Measurements from ENCODE around the gene GCC2. TPM values are rescaled to one million over a fixed set of nuclear protein-coding genes. Genes with fewer than 3 reads are reported as not detected.

Gene GCC2, protein sequence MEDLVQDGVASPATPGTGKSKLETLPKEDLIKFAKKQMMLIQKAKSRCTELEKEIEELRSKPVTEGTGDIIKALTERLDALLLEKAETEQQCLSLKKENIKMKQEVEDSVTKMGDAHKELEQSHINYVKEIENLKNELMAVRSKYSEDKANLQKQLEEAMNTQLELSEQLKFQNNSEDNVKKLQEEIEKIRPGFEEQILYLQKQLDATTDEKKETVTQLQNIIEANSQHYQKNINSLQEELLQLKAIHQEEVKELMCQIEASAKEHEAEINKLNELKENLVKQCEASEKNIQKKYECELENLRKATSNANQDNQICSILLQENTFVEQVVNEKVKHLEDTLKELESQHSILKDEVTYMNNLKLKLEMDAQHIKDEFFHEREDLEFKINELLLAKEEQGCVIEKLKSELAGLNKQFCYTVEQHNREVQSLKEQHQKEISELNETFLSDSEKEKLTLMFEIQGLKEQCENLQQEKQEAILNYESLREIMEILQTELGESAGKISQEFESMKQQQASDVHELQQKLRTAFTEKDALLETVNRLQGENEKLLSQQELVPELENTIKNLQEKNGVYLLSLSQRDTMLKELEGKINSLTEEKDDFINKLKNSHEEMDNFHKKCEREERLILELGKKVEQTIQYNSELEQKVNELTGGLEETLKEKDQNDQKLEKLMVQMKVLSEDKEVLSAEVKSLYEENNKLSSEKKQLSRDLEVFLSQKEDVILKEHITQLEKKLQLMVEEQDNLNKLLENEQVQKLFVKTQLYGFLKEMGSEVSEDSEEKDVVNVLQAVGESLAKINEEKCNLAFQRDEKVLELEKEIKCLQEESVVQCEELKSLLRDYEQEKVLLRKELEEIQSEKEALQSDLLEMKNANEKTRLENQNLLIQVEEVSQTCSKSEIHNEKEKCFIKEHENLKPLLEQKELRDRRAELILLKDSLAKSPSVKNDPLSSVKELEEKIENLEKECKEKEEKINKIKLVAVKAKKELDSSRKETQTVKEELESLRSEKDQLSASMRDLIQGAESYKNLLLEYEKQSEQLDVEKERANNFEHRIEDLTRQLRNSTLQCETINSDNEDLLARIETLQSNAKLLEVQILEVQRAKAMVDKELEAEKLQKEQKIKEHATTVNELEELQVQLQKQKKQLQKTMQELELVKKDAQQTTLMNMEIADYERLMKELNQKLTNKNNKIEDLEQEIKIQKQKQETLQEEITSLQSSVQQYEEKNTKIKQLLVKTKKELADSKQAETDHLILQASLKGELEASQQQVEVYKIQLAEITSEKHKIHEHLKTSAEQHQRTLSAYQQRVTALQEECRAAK (N-terminal part only)
- 10 to 100 TPM; 39.0 to 44.1 TPM for total RNA-seq

DNA sequence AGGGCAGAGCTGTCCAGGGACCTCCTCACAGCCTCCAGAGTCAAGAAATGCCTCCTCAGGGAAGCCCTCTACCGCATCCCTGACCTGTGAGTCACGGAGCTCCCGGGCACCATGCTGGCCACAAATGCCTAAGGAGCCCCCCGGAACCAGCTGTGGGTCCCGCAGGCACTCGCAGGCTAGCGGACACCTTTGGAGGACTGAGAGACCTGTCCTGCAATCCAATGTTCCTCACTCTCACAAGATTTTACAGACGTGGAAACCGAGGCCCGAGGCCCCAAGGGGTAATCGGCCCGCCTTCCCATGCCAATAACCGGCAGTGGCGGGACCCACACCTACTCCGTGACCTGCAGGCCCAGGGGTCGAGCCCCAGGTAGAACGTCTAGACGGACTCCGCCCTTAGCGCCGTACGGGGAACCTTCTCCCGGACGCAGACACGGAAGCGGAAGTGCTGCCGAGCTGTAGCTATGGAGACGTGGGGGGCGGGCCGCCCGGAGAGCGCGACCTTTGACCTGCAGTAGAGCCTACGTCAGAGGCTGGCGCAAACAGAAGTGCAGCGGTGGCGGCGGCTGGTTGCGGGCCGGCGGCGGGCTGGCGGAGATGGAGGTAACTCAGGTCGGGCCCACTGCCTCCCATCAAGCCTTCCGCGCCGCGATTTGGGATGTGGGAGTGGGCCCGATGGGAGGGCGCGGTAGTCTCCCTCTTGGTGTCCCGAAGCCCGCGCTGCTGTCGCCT lies at the start of gene GCC2:
GCC2 (plus strand) TSS at position 529 of the 732 bp plus-strand sequence; CDS start at position 598, 69 bp downstream.
- H3K36me3 Mint-ChIP-seq (ENCODE audit: low read depth): peaks cover 19% of the 10 kb centered on the region
- ATAC-seq: peak; percentile 98
- ChIA-PET CTCF (interaction anchor here (0.7 to 1.3 kb wide), 2 partner anchors 136 to 187 kb away, joined by 3 read pairs; no protein-coding TSS in a partner anchor), POLR2A (interaction anchor here (1.0 to 1.5 kb wide), 7 partner anchors 10 to 89 kb away, joined by 3 to 6 read pairs (median 3); partner anchors contain the start of gene LIMS1)
- peak; percentile 98 for DNase-seq
- H3K4me3 Mint-ChIP-seq: peak within 1 kb of the TSS; percentile 92
- intact Hi-C loops (cut with micrococcal nuclease): no loop called here
- TF ChIP-seq, protein P1, sequence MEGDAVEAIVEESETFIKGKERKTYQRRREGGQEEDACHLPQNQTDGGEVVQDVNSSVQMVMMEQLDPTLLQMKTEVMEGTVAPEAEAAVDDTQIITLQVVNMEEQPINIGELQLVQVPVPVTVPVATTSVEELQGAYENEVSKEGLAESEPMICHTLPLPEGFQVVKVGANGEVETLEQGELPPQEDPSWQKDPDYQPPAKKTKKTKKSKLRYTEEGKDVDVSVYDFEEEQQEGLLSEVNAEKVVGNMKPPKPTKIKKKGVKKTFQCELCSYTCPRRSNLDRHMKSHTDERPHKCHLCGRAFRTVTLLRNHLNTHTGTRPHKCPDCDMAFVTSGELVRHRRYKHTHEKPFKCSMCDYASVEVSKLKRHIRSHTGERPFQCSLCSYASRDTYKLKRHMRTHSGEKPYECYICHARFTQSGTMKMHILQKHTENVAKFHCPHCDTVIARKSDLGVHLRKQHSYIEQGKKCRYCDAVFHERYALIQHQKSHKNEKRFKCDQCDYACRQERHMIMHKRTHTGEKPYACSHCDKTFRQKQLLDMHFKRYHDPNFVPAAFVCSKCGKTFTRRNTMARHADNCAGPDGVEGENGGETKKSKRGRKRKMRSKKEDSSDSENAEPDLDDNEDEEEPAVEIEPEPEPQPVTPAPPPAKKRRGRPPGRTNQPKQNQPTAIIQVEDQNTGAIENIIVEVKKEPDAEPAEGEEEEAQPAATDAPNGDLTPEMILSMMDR (IDR thresholded peaks at IDR 0.05): no peak
- no peaks in the 10 kb centered on the region for H3K9me3 Mint-ChIP-seq
- no peaks in the 10 kb centered on the region for H3K27me3 Mint-ChIP-seq
- H3K4me1 Mint-ChIP-seq (ENCODE audit: low read depth): peaks cover 33% of the 10 kb centered on the region
- H3K27ac Mint-ChIP-seq: peak within 1 kb of the TSS; percentile 93

DNA sequence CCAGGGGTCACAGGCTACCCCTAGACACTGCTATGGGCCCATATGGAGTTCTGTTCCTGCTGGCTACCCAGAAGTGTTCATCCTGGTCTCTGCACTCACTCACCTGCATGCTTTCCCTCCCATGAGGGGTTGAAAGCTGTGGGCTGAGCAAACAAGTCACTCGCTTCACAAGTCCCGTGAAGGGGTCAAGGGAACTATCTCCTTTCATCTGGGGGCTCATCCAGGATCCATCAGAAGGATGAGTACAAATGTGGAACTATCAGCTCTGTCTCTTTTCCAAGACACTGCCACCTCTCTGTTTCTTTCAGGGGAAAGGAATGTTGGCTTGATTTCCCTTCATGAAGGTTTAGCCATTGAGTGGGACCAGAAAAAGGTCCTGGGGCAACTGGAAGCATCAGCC lies 49.5 kb upstream of the GCC2 start:
- no peak for DNase-seq
- ChIA-PET POLR2A (no interaction called here), CTCF (no interaction called here)
- Mint-ChIP-seq H3K27me3 (no peaks in the 10 kb centered on the region), H3K9me3 (peaks cover 24% of the 10 kb centered on the region), H3K27ac (no peak overlapping the region), H3K4me3 (no peak overlapping the region), H3K36me3 (ENCODE audit: low read depth) (peaks cover 1% of the 10 kb centered on the region), H3K4me1 (ENCODE audit: low read depth) (no peaks in the 10 kb centered on the region)
- TF ChIP-seq, protein P1 (IDR thresholded peaks at IDR 0.05): no peak
- ATAC-seq: no peak
- intact Hi-C loops (cut with micrococcal nuclease): no loop called here

DNA sequence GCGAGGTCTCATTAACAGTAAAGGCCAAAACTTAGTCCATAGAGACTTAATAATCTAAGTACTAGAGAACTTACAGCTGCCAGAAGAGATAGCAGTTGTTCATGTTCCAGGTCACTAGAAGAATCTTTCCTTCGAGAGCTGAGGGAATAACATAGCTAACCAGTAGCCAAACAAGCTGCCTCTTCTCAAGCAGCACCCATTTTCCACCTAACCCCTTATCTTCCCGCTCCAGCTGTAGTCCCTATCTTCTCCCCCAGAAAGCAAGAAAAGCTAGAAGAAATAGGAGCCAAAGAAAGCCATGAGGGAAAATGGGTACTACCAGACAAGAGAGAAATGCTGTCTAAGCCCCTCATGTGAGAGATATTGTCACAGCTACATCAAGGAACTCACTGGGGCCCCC lies 47.2 kb upstream of the GCC2 start:
- intact Hi-C loops (cut with micrococcal nuclease): no loop called here
- ChIA-PET POLR2A (no interaction called here), CTCF (no interaction called here)
- Mint-ChIP-seq H3K27ac (no peak overlapping the region), H3K36me3 (ENCODE audit: low read depth) (peaks cover 3% of the 10 kb centered on the region), H3K27me3 (peaks cover 2% of the 10 kb centered on the region), H3K9me3 (peaks cover 38% of the 10 kb centered on the region), H3K4me1 (ENCODE audit: low read depth) (no peaks in the 10 kb centered on the region), H3K4me3 (no peak overlapping the region)
- TF ChIP-seq, protein P1 (IDR thresholded peaks at IDR 0.05): no peak
- DNase-seq (no peak), ATAC-seq (no peak)

DNA sequence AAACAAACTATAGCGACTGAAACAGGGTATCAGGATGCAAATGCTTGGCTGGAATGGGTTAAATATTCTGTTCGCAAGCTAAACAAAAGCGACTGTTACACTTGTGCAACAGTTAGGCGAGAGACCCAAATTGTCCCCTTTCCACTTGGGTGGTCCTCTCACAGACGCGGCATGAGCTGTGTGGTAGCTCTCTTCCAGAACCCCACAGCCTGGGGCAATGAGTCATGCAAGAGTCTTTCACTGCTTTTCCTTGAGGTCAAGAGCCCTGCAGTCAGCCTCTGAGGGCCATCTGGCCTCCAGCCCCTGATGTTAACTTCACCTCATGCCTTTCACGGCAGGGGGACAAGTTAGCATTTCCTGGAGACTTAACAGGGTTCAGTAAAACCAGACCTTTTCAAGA lies 45.5 kb upstream of the GCC2 start:
- ATAC-seq: no peak
- H3K4me1 Mint-ChIP-seq (ENCODE audit: low read depth): no peaks in the 10 kb centered on the region
- DNase-seq: no peak
- H3K36me3 Mint-ChIP-seq (ENCODE audit: low read depth): peaks cover 3% of the 10 kb centered on the region
- intact Hi-C loops (cut with micrococcal nuclease): no loop called here
- peaks cover 2% of the 10 kb centered on the region for H3K27me3 Mint-ChIP-seq
- H3K9me3 Mint-ChIP-seq: peaks cover 34% of the 10 kb centered on the region
- H3K4me3 Mint-ChIP-seq: no peak overlapping the region
- TF ChIP-seq, protein P1 (IDR thresholded peaks at IDR 0.05): no peak
- POLR2A ChIA-PET: no interaction called here
- H3K27ac Mint-ChIP-seq: no peak overlapping the region
- CTCF ChIA-PET: interaction anchor here (0.9 kb wide), 1 partner anchor 181 kb away, joined by 3 read pairs; no protein-coding TSS in a partner anchor

All from activated CD8-positive, alpha-beta T cell treated with anti-CD3 and anti-CD28 coated beads for 36 hours (primary cell).